Measurements from ENCODE around the gene EEFSEC. TPM values are rescaled to one million over a fixed set of nuclear protein-coding genes. Genes with fewer than 3 reads are reported as not detected.

EEFSEC gene
- polyA plus RNA-seq, 1 experiment = 16.3 TPM

DNA sequence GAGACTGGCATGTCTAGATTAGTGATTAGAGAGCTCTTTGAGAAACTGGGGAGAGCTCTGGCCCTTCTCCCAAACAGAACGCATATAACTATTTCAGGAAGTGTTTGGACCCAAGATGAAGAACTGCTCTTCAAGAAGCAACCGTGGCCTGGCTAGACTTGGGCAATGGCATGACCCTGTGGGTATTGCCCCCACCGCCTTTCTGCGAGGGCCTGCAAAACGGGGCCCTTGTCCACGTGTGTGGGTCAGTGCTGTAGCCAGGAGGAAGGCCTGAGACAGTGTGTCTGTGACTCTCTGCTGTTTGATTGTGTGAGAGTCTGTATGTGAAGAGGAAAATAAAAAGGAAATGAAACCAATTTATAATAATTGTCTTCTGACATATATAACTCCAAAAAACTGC is 42.5 kb downstream of the EEFSEC start:
- no peak overlapping the region for H3K4me3 ChIP-seq (ENCODE audit: low read depth, low read length)
- H3K36me3 ChIP-seq (ENCODE audit: control insufficient read depth, insufficient read depth, low read length) = no peaks in the 10 kb centered on the region
- H3K27me3 ChIP-seq (ENCODE audit: control insufficient read depth, insufficient read depth, low read length) = no peaks in the 10 kb centered on the region
- ChIA-PET CTCF (no interaction called here), POLR2A (no interaction called here)
- no peak for DNase-seq (ENCODE audit: low read depth)
- no peak for TF ChIP-seq CTCF (IDR thresholded peaks at IDR 0.05; ENCODE audit: insufficient read depth, low read depth, low read length)

- Histone ChIP-seq H3K27me3 (ENCODE audit: control insufficient read depth, insufficient read depth, low read length) (no peaks in the 10 kb centered on the region), H3K4me3 (ENCODE audit: low read depth, low read length) (no peak overlapping the region), H3K36me3 (ENCODE audit: control insufficient read depth, insufficient read depth, low read length) (no peaks in the 10 kb centered on the region)
- CTCF ChIA-PET = interaction anchor here (0.6 kb wide), 1 partner anchor 26 kb away, joined by 3 read pairs; no protein-coding TSS in a partner anchor
- POLR2A ChIA-PET = no interaction called here
- TF ChIP-seq CTCF (IDR thresholded peaks at IDR 0.05; ENCODE audit: insufficient read depth, low read depth, low read length) = no peak
- no peak for DNase-seq (ENCODE audit: low read depth)
Measured at GRCh38 chr3:128196647-128197046, 43.4 kb downstream of the EEFSEC start.

GRCh38 chr3:128197855-128198254 is 44.6 kb downstream of the EEFSEC start:
- ChIA-PET POLR2A (interaction anchor here (0.5 kb wide), 1 partner anchor 44 kb away, joined by 10 read pairs; no protein-coding TSS in a partner anchor), CTCF (interaction anchor here (1.0 to 2.8 kb wide), 3 partner anchors 29 to 1755 kb away, joined by 3 to 7 read pairs (median 3); no protein-coding TSS in a partner anchor)
- DNase-seq (ENCODE audit: low read depth) = no peak
- Histone ChIP-seq H3K27me3 (ENCODE audit: control insufficient read depth, insufficient read depth, low read length) (no peaks in the 10 kb centered on the region), H3K36me3 (ENCODE audit: control insufficient read depth, insufficient read depth, low read length) (no peaks in the 10 kb centered on the region), H3K4me3 (ENCODE audit: low read depth, low read length) (no peak overlapping the region)
- no peak for TF ChIP-seq CTCF (IDR thresholded peaks at IDR 0.05; ENCODE audit: insufficient read depth, low read depth, low read length)

DNA sequence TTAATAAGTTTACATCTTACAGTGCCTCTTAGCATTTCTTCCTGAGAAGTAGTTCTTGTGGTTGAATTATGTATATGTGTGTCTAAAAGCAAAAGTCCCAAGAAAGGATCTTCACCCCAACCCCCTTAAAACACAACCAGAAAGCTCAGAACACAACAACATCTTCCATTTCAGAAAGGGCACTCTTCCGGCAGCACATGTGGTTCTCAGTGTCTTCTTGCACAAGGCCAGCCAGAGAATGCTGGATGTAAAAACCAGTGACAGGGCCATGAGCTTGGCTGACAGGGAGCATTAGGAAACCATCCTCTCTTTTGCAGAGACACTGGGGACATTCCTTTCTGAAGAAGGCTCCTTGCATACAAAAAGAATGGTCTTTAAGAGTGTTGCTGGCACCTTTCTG is 45.0 kb downstream of the EEFSEC start:
- Histone ChIP-seq H3K27me3 (ENCODE audit: control insufficient read depth, insufficient read depth, low read length) (no peaks in the 10 kb centered on the region), H3K36me3 (ENCODE audit: control insufficient read depth, insufficient read depth, low read length) (no peaks in the 10 kb centered on the region), H3K4me3 (ENCODE audit: low read depth, low read length) (no peak overlapping the region)
- TF ChIP-seq CTCF (IDR thresholded peaks at IDR 0.05; ENCODE audit: insufficient read depth, low read depth, low read length) = no peak
- ChIA-PET CTCF (interaction anchor here (1.0 to 2.8 kb wide), 2 partner anchors 28 to 228 kb away, joined by 3 to 7 read pairs; no protein-coding TSS in a partner anchor), POLR2A (no interaction called here)
- no peak for DNase-seq (ENCODE audit: low read depth)

DNA sequence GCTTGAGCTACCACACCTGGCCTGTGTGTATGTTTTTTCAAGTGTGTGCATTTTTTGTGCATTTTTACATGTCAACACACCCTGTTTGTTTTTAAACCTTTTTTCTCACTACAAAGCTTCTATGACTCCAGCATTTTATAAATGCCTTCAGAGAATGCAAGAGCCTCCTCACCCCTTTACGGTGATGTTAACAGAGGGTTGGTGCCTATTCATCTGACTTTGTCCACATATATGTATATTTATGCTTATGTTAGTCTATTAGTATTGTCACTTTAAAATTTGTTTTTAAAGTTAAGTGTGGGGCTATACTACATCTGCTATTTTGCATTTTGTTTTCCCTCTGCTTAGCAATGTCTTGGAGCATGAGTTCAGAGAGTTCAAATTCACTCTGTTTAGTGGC is 45.8 kb downstream of the EEFSEC start:
- ChIA-PET POLR2A (no interaction called here), CTCF (interaction anchor here (2.8 kb wide), 1 partner anchor 28 kb away, joined by 7 read pairs; no protein-coding TSS in a partner anchor)
- Histone ChIP-seq H3K4me3 (ENCODE audit: low read depth, low read length) (no peak overlapping the region), H3K27me3 (ENCODE audit: control insufficient read depth, insufficient read depth, low read length) (no peaks in the 10 kb centered on the region), H3K36me3 (ENCODE audit: control insufficient read depth, insufficient read depth, low read length) (no peaks in the 10 kb centered on the region)
- TF ChIP-seq CTCF (IDR thresholded peaks at IDR 0.05; ENCODE audit: insufficient read depth, low read depth, low read length) = no peak
- DNase-seq (ENCODE audit: low read depth) = no peak

All from BJ (cell line).